Immature natural killer cell (primary cell): Measurements from ENCODE around the gene HSPA12A. TPM values are rescaled to one million over a fixed set of nuclear protein-coding genes. Genes with fewer than 3 reads are reported as not detected.
A peak's percentile ranks its signal among the peaks of the same experiment; 100 is the strongest.

ENCODE experiments used
- DNase-seq, 3 donors: peaks; one replicate each; pipeline ENCODE4 v3.0.0; 2022; ENCODE audit warnings: mixed read lengths in 1 of 3
- H3K27ac Mint-ChIP-seq, 6 donors: one replicate each; pipeline ENCODE4 v1.8.0; 2020; ENCODE audit warnings: mixed read lengths in 6 of 6, mild to moderate bottlenecking in 5 of 6, inconsistent platforms in 4 of 6, moderate library complexity in 3 of 6
- H3K27me3 Mint-ChIP-seq, 3 donors: one replicate each; pipeline ENCODE4 v1.8.0; 2020 to 2021; ENCODE audit warnings: low read depth in 3 of 3, mild to moderate bottlenecking in 3 of 3, mixed read lengths in 3 of 3, moderate library complexity in 3 of 3, inconsistent platforms in 1 of 3
- H3K36me3 Mint-ChIP-seq, 3 donors: one replicate each; pipeline ENCODE4 v1.8.0; 2020; ENCODE audit warnings: mixed read lengths in 3 of 3, inconsistent platforms in 2 of 3, mild to moderate bottlenecking in 2 of 3
- H3K4me1 Mint-ChIP-seq, 2 donors: one replicate each; pipeline ENCODE4 v1.8.0; 2020; ENCODE audit warnings: inconsistent platforms in 2 of 2, mild to moderate bottlenecking in 2 of 2, mixed read lengths in 2 of 2, moderate library complexity in 1 of 2
- H3K4me3 Mint-ChIP-seq, 5 donors: one replicate each; pipeline ENCODE4 v1.8.0; 2020; ENCODE audit warnings: mild to moderate bottlenecking in 5 of 5, mixed read lengths in 5 of 5, inconsistent platforms in 3 of 5, moderate library complexity in 3 of 5
- H3K9me3 Mint-ChIP-seq, 6 donors: one replicate each; pipeline ENCODE4 v1.8.0; 2020; ENCODE audit warnings: mild to moderate bottlenecking in 6 of 6, mixed read lengths in 6 of 6, inconsistent platforms in 4 of 6, moderate library complexity in 3 of 6
- polyA plus RNA-seq, 3 donors: library from polyadenylated mRNA; unstranded; fragments of 300-500 nt; fragmentation: Illumina TruSeq; gene quantifications; one replicate each; pipeline ENCODE4 v1.2.3, GENCODE V29; 2021

Gene HSPA12A
- polyA plus RNA-seq, 3 donors from 2014 or later, result 0.04 TPM; not detected in 2

DNA sequence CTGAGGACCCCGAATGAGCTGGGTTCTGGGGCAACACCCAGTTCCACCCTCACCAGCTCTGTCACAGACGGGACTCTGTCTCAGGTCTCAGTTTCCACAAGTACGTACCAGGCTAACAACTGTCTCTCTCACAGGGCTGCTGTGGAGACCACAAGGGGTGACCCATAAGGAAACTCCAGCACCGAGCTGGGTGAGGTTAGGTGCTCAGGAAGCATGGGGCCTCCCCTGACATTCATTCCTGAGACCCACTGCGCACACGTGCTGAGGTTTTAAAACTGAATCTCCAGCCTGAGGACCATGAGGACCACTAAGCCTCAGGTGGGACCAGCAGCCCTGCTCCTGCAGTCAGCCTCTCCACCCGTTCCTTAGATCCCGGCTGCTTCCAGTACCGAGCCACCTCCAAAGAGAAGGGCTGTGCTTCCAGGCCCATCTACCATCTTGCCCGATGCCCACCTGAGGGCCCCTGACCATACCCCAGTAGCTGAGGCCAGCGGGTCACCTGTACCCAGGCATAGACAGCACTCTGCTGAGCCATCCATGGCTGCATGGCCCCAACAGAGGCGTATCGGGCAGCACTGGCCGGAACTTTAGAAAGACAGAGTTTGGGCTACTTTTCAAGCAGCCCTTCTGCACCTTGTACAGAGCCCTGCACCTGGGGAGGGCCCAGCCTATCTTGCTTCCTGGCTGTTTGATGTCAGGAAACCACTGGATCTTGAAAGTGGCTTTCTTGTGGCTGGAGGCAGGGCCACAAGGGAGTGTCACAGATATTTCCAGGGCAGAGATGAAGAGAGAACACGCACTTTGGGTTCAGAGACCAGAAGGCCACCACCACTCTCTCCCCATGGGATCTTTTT, 18.7 kb downstream of the HSPA12A start:
- peak; percentile 24 to 35 (median 28) for DNase-seq
- Mint-ChIP-seq H3K27me3 (peaks cover 7 to 15% (median 10%) of the 10 kb centered on the region in 3 donors), H3K27ac (no peak overlapping the region), H3K4me3 (no peak overlapping the region), H3K4me1 (peaks cover 4% of the 10 kb centered on the region in 2 donors), H3K36me3 (no peaks in the 10 kb centered on the region), H3K9me3 (peaks cover 0 to 2% (median 0%) of the 10 kb centered on the region in 6 donors)

DNA sequence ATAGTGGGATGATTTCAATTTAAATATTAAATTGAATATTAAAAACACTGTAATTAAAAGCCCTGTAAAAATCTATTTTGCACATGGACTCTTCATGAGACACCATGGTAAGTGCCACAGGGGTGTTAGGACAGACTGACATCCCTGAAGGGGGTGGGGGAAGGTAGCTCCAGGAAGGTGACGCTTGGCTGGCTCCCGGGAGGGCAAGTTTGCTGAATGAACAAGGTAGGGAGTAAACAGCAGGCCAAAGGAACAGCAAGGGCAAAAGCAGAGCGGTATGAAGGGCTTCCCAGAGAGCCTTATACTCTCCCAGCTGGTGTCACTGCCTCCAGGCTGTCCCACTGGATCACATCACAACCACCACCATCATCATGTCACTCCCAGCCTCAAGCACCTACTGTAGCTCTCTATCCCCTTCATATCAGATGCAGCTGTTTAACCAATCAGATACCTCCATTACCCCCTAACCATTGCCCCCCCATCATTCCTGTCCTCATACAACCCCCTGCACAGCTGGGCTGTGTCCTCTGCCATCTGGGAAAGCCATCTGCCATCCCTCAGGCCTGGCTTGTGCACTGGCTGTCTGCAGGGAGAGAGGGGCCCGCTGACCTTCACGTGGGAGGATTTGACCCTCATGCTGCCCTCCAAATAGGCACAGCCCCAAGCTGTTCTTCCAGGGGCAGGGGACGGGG, 19.5 kb downstream of the HSPA12A start:
- peaks cover 0 to 2% (median 0%) of the 10 kb centered on the region in 6 donors for H3K9me3 Mint-ChIP-seq
- peaks cover 5 to 15% (median 8%) of the 10 kb centered on the region in 3 donors for H3K27me3 Mint-ChIP-seq
- no peak overlapping the region for H3K4me3 Mint-ChIP-seq
- no peak for DNase-seq
- H3K4me1 Mint-ChIP-seq, result peaks cover 4% of the 10 kb centered on the region in 2 donors
- no peak overlapping the region for H3K27ac Mint-ChIP-seq
- no peaks in the 10 kb centered on the region for H3K36me3 Mint-ChIP-seq

- no peak for DNase-seq
- peaks cover 5 to 15% (median 8%) of the 10 kb centered on the region in 3 donors for H3K27me3 Mint-ChIP-seq
- peaks cover 0 to 2% (median 0%) of the 10 kb centered on the region in 6 donors for H3K9me3 Mint-ChIP-seq
- no peaks in the 10 kb centered on the region for H3K36me3 Mint-ChIP-seq
- H3K4me3 Mint-ChIP-seq, result no peak overlapping the region
- peaks cover 4% of the 10 kb centered on the region in 2 donors for H3K4me1 Mint-ChIP-seq
- no peak overlapping the region for H3K27ac Mint-ChIP-seq
Measured at GRCh38 chr10:116721547-116722392, 20.6 kb downstream of the HSPA12A start.

GRCh38 chr10:116720668-116721546, 21.5 kb downstream of the HSPA12A start:
- Mint-ChIP-seq H3K9me3 (peaks cover 0 to 2% (median 0%) of the 10 kb centered on the region in 6 donors), H3K27me3 (peaks cover 5 to 15% (median 8%) of the 10 kb centered on the region in 3 donors), H3K36me3 (no peaks in the 10 kb centered on the region), H3K27ac (no peak overlapping the region), H3K4me1 (peaks cover 4% of the 10 kb centered on the region in 2 donors), H3K4me3 (no peak overlapping the region)
- no peak for DNase-seq

DNA sequence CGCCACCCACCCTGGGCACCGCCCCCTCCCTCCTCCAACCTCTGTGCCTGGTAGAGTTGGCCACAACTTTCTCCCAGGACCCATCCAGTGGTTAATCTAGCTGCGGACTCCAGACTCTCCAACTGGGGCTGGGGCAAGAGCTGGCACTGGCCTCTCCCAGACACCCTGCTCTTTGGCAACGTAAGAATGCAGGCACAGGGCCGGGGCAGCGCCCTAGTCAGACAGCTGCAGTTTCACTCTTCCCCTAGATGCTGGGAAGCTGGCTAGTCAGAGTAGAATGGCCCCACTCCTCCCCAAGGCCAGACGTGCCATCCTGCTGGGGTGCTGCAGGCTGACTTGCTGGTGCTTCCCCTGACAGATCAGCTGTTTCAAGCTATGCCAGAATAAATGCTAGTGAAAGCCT, 22.1 kb downstream of the HSPA12A start:
- no peaks in the 10 kb centered on the region for H3K36me3 Mint-ChIP-seq
- H3K4me1 Mint-ChIP-seq, result peaks cover 4% of the 10 kb centered on the region in 2 donors
- no peak overlapping the region for H3K27ac Mint-ChIP-seq
- H3K27me3 Mint-ChIP-seq, result peaks cover 5 to 15% (median 7%) of the 10 kb centered on the region in 3 donors
- peaks cover 0 to 2% (median 0%) of the 10 kb centered on the region in 6 donors for H3K9me3 Mint-ChIP-seq
- H3K4me3 Mint-ChIP-seq, result no peak overlapping the region
- no peak for DNase-seq

DNA sequence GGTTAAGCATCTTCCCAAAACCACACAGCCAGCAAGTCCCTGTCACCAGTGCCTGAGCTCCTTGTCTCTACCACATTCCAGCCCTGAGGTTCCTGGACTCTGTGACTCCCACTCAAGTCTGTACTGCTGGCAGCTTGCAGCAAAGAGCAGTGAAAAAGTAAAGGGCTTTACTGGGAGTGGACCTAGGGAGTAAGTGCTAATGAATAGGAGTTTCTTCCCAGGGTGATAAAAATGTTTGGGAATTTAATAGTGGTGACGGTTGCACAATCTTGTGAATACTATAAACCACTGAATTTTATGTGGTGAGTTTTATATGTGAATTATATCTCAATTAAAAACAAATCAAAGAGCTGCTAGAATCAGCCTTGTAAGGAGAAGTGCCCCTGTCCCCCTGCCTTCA, 22.6 kb downstream of the HSPA12A start:
- H3K27me3 Mint-ChIP-seq, result peaks cover 4 to 15% (median 5%) of the 10 kb centered on the region in 3 donors
- H3K27ac Mint-ChIP-seq, result no peak overlapping the region
- peaks cover 0 to 2% (median 0%) of the 10 kb centered on the region in 6 donors for H3K9me3 Mint-ChIP-seq
- H3K4me3 Mint-ChIP-seq, result no peak overlapping the region
- no peaks in the 10 kb centered on the region for H3K36me3 Mint-ChIP-seq
- DNase-seq, result no peak
- H3K4me1 Mint-ChIP-seq, result peaks cover 4% of the 10 kb centered on the region in 2 donors

GRCh38 chr10:116718058-116718457, 24.3 kb downstream of the HSPA12A start:
- no peaks in the 10 kb centered on the region for H3K4me1 Mint-ChIP-seq
- peaks cover 3 to 15% (median 8%) of the 10 kb centered on the region in 3 donors for H3K27me3 Mint-ChIP-seq
- no peak for DNase-seq
- H3K9me3 Mint-ChIP-seq, result peaks cover 0 to 5% (median 0%) of the 10 kb centered on the region in 6 donors
- no peaks in the 10 kb centered on the region for H3K36me3 Mint-ChIP-seq
- H3K4me3 Mint-ChIP-seq, result no peak overlapping the region
- H3K27ac Mint-ChIP-seq, result no peak overlapping the region

DNA sequence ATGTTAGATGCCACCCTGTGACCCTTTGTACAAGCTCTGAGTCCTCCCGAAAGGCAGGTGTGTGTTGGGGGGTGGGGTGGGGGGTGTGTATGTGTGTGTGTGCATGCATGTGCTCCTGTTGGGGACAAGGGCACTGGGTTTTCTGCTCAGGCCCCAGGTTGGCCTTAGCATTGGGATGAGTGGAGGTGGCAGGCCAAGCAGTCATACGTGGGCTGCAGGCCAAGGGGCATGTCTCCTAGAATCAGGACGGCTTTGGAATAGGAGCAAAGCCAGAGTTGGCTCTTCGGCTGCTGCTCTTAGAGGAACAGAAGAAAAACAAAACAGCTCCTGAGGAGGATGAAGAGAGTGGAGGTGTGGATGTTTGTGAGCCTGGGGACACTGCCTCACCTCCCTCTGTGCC, 26.0 kb downstream of the HSPA12A start:
- DNase-seq, result no peak
- no peaks in the 10 kb centered on the region for H3K4me1 Mint-ChIP-seq
- H3K27ac Mint-ChIP-seq, result no peak overlapping the region
- H3K36me3 Mint-ChIP-seq, result no peaks in the 10 kb centered on the region
- peaks cover 2 to 8% (median 4%) of the 10 kb centered on the region in 3 donors for H3K27me3 Mint-ChIP-seq
- H3K4me3 Mint-ChIP-seq, result no peak overlapping the region
- H3K9me3 Mint-ChIP-seq, result peaks cover 0 to 4% (median 0%) of the 10 kb centered on the region in 6 donors

GRCh38 chr10:116715839-116716377, 26.5 kb downstream of the HSPA12A start:
- Mint-ChIP-seq H3K4me1 (no peaks in the 10 kb centered on the region), H3K4me3 (no peak overlapping the region), H3K36me3 (no peaks in the 10 kb centered on the region), H3K9me3 (peaks cover 0 to 4% (median 0%) of the 10 kb centered on the region in 6 donors), H3K27me3 (peaks cover 0 to 6% (median 4%) of the 10 kb centered on the region in 3 donors), H3K27ac (no peak overlapping the region)
- DNase-seq, result no peak

DNA sequence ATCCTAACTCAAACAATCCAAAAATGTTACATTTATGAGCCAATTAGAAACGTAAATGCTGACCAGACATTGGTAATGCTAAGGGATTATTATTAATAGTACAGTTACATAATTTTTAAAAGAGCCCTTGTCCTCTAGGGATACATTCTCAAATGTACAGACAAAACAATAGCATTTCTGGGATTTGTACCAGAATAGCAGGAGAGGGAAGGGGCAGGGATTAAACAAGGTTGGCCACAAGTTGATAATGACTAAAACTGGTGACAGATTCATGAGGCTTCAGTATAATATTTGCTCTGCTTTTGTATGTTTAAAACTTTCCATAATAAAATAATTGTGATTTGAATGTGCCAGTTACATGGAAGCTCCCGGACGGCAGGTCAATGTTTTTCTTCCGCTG, 27.0 kb downstream of the HSPA12A start:
- H3K27ac Mint-ChIP-seq, result no peak overlapping the region
- no peak for DNase-seq
- no peaks in the 10 kb centered on the region for H3K4me1 Mint-ChIP-seq
- H3K9me3 Mint-ChIP-seq, result peaks cover 0 to 4% (median 0%) of the 10 kb centered on the region in 6 donors
- H3K27me3 Mint-ChIP-seq, result peaks cover 0 to 6% (median 4%) of the 10 kb centered on the region in 3 donors
- no peaks in the 10 kb centered on the region for H3K36me3 Mint-ChIP-seq
- H3K4me3 Mint-ChIP-seq, result no peak overlapping the region

GRCh38 chr10:116713846-116714245, 28.5 kb downstream of the HSPA12A start:
- peaks cover 0 to 4% (median 0%) of the 10 kb centered on the region in 6 donors for H3K9me3 Mint-ChIP-seq
- no peak overlapping the region for H3K27ac Mint-ChIP-seq
- no peak for DNase-seq
- no peaks in the 10 kb centered on the region for H3K36me3 Mint-ChIP-seq
- H3K4me3 Mint-ChIP-seq, result no peak overlapping the region
- H3K4me1 Mint-ChIP-seq, result no peaks in the 10 kb centered on the region
- peaks cover 0 to 8% (median 4%) of the 10 kb centered on the region in 3 donors for H3K27me3 Mint-ChIP-seq

DNA sequence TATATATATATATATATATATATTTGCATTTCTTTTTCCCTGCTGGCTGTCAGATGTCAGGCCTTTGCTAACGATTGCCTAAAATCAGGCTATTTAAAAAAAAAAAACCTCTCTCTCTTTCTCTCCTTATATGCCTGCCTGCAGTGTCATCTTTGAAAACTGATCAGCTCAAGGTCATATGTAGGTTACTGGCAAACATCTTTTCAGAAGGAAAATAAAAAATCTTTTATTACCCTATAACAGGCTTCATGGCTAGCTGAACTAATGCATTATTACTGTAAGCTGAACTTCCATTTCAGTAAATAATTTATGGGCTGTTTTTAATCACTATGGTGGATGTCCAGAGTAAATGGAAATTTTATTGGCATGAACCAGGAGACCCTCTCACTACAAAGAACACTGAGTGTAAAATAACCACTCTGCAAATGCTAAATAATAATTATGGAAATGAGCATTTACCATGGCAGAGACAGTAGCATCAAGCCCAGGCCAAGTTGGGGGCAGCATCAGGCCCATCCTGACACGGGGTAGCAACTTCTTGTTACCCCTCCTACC, 29.3 kb downstream of the HSPA12A start:
- Mint-ChIP-seq H3K27me3 (peaks cover 0 to 8% (median 4%) of the 10 kb centered on the region in 3 donors), H3K4me1 (no peaks in the 10 kb centered on the region)

More for the DNA sequence above, 29.3 kb downstream of the HSPA12A start:
- Mint-ChIP-seq H3K27ac (no peak overlapping the region), H3K9me3 (peaks cover 0 to 4% (median 0%) of the 10 kb centered on the region in 6 donors), H3K36me3 (no peaks in the 10 kb centered on the region), H3K4me3 (no peak overlapping the region)
- no peak for DNase-seq
